GM19468 (cell line): ENCODE measurements around the gene MSL2.
"Not testable (repeated sequence)": the region's sequence is repeated elsewhere in the genome, so short reads cannot be mapped to it uniquely, and the experiment has no call there.

ENCODE experiments used
- ATAC-seq: cut with Tn5 transposase; IDR thresholded peaks from one replicate; pipeline ENCODE4 v1.9.1; 2021; ENCODE audit warnings: mild to moderate bottlenecking, moderate library complexity, moderate number of reproducible peaks; ENCODE audit not compliant: unreplicated experiment; ENCODE audit errors: extremely low read depth

Gene MSL2, protein sequence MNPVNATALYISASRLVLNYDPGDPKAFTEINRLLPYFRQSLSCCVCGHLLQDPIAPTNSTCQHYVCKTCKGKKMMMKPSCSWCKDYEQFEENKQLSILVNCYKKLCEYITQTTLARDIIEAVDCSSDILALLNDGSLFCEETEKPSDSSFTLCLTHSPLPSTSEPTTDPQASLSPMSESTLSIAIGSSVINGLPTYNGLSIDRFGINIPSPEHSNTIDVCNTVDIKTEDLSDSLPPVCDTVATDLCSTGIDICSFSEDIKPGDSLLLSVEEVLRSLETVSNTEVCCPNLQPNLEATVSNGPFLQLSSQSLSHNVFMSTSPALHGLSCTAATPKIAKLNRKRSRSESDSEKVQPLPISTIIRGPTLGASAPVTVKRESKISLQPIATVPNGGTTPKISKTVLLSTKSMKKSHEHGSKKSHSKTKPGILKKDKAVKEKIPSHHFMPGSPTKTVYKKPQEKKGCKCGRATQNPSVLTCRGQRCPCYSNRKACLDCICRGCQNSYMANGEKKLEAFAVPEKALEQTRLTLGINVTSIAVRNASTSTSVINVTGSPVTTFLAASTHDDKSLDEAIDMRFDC

DNA sequence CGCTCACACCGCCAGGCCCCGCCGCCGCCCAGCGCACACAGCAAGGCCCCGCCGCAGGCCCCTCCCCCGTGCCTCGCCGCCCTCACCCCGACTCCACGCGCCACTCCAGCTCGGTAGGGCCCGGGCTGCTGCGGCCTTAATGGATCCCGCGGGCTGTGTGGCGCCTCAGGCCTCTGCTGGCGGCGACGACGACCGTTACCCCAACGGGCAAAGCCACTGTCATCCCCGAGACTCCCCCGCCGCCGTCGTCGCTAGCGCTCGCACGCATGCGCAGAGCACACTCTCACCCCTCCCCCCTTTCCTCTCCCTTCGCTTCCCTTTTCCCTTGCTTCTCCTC is at the start of gene MSL2:
TSS of gene MSL2 (minus strand) at position 272 of the 337 bp plus-strand sequence. CDS start 1,222 bp downstream, outside the sequence.
- ATAC-seq, result no peak

DNA sequence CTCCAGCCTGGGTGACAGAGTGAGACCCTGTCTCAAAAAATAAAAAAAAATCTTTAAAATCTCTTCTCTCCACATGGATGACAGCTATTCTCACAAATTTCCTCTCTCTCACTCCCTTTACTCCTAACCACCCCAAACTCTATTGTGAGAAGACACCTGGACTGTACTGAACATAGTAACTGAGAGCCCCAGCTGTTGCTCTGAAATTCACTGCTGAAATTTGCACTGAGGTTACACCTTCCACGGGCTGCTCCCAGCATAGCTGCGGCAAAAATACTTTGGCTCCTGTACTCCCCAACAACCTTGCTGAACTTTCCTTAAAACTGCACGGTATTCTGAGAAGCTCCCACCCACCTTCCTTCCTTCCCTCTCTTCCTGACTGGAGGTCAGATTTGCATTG is 49.6 kb upstream of the MSL2 start:
- no peak for ATAC-seq

DNA sequence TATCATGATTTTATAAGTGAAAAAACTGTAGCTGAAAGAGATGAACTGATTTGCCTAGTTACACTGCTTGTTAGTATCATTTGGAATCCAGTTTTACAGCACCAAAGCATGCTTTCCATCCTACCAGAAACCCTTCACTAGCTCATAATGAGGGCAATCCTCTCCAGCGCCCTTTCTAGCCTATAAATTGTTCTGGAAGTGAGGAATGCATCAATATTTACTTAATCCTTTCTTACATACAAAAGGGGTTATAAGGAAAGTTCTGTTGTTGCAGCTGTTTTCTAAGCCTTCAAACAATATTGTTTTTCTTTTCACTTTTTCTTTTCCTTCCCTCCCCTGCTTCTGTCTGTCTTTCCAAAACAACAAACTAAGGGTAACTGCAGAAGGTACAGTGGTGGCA is 43.0 kb upstream of the MSL2 start:
- ATAC-seq, result no peak

DNA sequence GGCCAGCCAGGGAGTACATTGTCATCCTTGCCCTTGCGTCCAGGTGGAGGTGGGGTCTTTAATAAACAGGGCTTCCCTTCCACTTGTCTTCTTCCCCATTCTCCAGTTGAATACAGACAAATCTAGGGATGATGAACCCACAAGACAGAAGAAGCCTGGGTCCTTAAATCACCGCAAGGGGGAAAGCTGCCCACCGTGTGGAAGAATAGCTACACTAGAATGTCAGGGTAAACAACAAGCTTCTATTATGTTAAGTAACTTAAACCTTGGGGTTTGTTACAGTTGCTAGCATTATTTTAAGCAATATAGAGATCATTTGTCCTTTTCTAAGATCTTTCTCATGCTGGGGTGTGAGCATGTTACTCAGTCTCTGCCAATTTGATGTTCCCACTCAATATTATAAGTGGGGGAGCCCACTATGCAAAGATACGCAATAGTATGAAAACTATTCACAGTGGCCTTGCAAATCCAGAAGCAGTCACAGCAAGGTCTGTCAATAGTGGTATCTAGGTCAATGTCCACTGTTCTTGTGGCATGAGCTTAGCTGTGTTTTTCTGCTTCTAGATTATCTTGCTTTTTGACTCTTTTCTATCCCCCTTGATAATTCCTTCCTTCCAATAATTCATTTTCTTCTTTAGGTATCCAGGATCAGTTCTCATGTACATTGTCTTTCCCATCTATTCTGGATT is 42.0 kb upstream of the MSL2 start:
- no peak for ATAC-seq

DNA sequence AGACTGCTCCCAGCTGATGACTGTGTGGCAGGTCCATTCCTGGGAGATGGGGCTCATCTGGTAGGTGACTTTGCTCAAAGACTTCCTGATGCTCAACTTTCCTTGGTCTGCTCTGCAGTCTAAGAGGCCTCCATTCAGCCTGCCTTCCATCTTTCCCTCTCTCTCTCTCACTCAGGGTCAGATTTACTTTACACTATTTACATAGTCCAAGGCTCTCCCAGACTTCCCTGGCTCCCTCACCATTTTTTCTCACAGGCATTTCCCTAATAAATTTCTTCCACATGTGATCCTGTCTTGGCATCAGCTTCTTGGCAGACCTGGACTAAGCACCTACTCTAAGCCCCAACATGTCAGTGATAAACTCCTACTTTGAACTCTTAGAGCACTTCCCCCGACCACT is 41.0 kb upstream of the MSL2 start:
- no peak for ATAC-seq

DNA sequence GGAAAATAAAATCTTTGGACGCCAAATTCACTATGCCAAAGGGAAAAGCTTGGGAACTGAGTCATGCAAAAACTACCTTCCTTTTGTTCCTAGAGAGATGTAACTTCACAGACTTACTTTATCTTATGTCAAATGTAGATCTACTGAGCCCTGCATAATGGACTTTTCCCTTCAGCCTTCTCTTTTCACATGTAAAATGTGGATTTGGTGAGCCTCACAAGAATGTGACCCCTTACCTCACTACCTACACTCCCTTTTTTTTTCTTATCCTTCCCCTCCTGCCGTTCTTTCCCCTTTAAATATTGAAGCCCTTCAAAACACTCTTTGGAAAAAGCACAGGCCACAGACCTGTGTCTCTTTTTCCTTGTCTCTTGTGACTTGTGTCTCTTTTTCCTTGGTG is 40.0 kb upstream of the MSL2 start:
- ATAC-seq, result no peak

DNA sequence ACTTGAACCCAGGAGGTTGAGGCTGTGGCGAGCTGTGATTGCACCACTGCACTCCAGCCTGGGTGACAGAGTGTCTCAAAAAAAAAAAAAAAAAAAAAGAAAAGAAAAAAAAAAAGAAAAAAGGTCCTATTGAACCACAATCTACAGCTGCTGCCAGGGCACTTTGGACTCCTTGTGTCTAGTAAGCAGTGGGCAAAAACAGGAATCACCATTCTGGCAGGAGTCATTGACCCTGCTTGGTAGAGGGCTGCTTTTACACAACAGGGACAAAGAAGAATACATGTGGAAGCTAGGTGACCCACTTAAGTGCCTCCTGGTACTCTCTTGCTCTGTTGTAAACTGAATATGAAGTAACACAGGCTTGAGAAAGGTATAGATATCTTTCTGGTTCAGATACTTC is 39.4 kb upstream of the MSL2 start:
- ATAC-seq, result no peak

DNA sequence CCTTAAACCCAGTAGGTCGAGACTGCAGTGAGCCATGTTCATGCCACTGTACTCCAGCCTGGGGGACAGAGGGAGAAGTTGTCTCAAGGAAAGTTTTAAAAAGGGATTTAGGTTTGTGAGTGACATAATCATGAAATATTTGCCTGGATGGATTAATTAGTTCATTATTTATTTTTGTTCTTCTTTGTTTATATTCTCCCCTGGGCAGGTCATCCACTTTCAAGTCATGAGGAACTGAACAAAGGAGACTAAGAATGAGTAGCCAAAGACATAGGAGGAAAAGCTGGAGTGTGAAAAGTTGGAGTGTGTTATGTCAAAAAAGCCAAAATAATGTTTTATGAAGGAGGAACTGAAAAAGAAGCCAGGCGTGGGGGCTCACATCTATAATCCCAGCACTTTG is 36.3 kb upstream of the MSL2 start:
- ATAC-seq, result no peak

DNA sequence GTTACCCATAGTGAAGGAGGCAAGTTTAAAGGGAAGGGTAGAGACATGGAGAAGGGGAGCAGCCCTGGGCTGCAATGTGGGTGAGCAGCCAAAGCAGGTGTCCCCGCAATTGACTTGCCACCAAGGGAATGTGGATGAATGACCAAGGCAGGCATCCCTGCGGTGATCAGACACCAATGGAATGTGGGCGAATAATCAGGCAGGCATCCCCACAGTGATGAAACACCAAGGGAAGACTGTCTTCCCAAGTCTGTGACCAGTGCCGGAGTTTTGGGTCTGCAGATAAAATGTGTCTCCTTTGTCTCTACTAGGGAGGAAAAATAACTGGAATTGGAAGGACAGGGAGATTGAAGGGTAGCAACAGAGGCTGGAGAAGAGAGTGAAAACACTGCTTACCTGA is 26.6 kb upstream of the MSL2 start:
- ATAC-seq, result not testable (repeated sequence)

DNA sequence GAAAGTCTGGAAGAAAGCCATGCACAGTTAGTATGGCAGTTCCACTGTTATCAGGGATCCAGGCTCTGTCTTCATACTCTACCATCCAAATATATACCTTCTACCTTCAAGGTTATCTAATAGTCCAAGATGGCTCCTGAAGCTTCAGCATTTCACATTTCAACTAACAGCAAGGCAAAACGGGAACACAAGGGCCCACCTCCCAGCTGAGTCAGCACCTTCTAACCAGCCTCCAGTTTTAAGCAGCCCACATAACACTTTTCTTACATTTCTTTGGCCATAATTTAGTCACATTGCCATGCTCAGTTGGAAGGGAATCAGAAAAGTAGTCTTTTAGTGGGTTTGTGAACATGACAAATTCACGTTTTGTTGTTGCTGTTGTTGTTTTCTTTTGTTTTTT is 15.4 kb upstream of the MSL2 start:
- no peak for ATAC-seq

DNA sequence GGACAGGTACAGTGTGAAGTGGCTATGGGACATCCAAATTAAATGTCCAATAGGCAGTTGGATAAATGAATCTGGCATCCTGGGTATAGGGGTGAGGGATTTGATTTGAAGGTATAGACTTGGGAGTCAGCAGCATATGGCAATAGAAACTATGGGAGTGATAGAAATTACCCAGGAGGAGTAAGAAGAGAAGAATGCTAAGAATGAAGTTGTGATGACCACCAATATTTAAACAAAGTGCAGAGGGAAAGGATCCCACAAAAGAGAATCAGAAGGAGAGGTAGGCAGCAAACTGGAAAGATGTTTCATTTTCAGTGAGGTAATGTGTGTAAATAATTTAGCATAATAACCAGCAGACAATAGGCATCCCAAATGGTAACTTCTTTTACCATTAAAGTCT is 13.8 kb upstream of the MSL2 start:
- no peak for ATAC-seq

DNA sequence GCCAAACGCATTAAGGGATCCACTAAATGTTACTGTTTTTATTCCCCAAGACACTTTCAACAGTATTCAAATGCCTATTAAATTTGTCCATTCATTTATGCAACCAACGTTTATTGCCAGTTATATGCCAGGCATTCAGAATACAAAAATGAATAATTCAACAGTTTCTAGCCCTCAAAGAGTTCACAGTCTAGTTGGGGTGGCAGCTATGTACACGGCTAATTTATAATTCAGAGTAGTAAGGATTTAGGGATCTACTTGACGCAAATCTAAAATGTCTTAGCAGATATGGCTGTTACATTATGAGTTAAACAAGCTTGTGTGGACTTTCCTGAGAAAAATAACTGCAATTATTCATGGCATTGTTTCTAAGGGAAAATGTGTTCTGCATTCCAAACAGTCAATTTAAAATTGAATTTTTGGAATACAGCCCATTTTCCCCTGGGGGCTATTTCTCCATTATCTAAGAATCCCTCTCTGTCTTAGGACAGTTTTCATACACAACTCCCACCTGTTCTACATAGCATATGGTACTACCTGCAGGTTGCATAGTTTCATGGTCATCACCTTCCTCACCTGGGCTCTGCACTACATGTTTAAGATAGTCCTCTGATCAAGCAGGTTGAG is 11.5 kb upstream of the MSL2 start:
- ATAC-seq, result no peak

DNA sequence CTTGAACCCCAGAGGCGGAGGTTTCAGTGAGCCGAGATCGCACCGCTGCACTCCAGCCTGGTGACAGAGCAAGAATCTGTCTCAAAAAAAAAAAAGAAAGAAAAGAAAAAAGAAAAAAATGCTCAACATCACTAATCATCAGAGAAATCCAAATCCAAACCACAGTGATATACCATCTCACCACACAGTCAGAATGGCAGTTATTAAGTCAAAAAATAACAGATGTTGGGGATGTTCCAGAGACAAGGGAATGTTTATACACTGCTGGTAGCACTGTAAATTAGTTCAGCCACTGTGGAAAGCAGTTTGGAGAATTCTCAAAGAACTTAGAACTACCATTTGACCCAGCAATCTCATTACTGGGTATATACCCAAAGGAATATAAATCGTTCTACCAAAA is 3.1 kb upstream of the MSL2 start:
- ATAC-seq, result not testable (repeated sequence)

DNA sequence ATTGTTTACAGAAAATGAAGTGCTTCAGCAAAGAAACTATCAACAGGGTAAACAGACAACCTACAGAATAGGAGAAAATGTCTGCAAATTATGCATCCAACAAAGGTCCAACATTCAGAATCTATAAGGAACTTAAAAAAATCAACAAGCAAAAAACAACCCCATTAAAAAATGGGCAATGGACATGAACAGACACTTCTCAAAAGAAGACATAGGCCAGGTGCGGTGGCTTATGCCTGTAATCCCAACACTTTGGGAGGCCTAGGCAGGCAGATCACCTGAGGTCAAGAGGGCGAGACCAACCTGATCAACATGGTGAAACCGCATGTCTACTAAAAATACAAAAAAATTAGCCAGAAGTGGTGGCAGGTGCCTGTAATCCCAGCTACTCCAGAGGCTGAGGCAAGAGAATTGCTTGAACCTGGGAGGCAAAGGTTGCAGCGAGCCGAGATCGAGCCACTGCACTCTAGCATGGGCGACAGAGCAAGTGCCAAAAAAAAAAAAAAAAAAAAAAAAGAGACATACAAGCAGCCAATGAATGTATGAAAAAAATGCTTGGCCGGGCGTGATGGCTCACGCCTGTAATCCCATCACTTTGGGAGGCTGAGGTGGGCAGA is 2.4 kb upstream of the MSL2 start:
- not testable (repeated sequence) for ATAC-seq

DNA sequence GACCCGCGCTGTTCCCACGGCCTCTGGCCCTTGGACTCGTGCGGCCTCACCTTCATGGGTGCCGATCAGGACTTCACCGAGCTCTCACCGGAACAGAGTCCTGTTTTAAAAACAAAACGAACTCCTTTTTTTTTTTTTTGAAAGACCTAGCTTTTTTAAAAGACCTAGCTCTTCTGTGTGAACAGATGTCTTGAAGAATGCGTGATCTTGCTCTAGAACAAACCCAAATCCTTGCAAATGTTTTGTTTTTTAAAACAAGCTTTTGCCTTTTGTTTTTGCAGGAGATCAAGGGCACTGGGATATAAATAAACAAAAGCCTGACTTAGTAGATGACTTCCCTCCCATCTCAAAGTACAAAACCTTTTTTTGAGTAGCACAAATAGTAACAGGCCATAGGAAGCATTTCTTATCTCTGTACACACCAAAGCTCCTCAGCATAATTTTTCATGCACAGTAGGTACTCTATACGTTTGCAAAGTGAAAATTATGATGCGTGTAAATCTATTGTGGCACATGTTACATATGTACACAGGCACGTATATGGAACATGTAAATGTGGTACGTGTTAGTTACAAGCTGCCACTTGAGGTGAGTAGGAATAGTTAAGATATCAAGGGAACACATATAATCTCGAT is 1.1 kb upstream of the MSL2 start:
- ATAC-seq, result no peak

DNA sequence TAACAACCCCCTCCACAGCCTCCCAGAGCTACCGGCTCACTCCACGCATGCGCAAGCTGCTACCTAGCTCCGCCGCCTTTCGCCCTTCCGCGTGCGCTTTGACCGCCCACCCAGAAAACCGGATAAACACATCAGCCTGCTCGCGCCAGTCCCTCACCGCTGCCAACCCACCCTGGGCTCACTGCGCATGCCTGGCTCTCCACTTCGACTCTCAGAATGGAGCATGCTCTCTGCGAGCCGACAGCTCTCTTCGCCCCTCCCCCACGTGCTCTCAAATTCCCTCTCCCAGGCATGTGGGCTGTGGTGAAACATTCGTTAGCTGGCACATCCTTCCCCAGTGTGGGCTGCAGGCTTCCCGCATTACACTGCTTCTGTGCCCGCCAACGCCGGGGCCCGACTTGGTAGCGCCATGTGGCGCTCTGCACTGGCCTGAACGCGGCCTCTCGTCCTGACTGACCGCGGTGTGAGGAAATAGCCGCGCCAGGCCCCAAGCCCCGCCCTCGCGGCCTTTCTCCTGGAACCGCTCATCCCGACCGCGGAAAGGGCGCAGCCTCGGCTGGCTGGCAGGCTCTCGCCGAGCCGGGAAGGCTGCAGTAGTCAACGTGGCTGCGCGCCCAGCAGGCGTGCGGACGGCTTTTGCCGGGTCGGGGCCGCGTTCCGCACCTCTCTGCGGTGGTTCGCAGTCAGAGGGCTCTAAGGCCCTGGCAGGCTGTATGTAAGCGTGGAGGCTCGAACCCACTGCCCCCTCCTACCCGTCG is 445 bp upstream of the MSL2 start:
- peak; percentile 47 for ATAC-seq

DNA sequence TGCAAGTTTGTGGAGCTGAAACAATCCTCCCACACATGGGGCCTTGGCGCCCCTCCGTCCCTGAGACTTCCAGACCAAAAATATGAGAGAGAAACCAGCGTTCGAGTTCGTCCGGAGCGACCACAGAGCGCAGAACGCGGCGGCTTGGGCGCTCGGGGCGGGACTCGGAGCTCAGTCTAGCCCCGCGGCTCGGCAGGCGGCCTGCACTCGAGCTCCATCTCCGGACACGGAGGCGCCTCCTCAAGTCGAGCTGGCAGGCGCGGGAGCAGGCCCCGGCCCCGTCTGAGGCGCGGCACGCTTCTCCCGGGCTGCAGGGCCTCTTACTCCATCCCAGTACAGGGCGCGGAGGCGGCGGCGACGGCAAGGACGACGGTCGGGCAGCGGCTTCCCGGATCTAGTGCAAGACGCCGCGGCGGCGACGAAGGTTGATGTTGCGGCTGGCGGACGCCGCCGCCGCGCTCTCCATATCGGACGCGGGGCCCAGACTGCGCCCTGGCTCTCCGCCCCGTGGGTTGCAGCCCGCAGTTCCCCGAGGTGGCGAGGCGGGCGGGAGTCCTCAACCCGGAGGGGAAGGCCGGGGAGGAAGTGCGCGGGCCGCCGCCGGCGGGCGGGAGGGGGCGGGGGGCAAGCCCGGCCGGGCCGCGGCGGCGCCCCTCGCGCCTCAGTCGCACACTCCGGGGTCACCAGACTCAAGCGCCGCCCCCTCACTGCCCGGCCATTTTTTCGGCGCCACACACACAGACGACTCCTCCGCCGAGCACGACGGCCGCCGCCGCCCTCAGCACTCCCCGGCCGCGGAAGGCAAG is 674 bp downstream of the MSL2 start:
- peak; percentile 8 for ATAC-seq

DNA sequence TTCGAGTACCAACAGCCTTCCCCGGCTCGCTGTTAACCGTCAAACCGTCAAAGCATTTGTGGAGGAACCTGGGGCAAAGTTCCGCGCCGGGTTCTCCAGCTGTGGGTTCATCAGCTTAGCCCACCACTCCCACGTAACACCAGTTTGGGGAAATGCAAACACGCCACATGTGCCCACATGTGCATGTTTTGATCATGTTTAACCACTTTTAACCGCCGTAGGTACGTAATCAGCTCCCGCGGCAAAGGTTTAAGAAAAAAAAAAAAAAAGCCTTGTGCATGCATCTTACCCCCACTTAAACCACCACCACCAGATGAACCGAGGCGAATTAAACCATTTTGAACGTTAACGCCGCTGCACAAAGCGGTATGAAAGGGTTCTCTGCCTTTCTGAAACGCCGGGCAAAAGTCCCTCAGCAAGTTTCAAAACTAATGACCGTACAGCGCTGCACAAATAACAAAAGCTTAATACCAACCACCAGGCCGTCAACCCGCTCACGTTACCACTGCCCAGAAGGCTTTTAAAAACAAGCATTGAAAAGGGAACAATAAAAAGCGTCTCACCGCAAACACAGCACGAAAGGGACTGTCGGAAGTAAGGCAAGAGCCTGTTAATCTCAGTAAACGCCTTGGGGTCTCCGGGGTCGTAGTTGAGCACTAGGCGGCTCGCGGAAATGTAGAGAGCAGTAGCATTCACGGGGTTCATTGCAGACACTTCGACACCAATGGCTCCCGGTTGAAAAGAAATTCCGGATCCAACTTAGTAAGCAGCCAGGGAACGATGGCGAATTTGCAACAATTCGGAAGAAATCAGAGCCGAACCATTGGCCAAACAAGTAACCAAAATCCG is 1.5 kb downstream of the MSL2 start:
- no peak for ATAC-seq
